Panc1 (cell line): ENCODE data around the gene RAB27B.

Source experiments
- POLR2AphosphoS5 ChIP-seq: IDR thresholded peaks from 2 replicates; pipeline ENCODE4 v1.6.1; 2012; ENCODE audit warnings: mild to moderate bottlenecking, low read depth, low read length, moderate library complexity
- SIN3A ChIP-seq: IDR thresholded peaks from 2 replicates; pipeline ENCODE4 v1.6.1; 2012; ENCODE audit warnings: low read depth, mild to moderate bottlenecking, low read length, moderate library complexity, borderline replicate concordance; ENCODE audit not compliant: insufficient read depth
- TF ChIP-seq, protein P1 (sequence below): fragments of 450-650 bp; IDR thresholded peaks from 2 replicates; pipeline ENCODE4 v1.5.1; 2017; ENCODE audit warnings: mild to moderate bottlenecking
- TF ChIP-seq, protein P2 (sequence below), 2 experiments: IDR thresholded peaks; 2 replicates each; pipeline ENCODE4 v1.6.1; 2011 to 2012; ENCODE audit warnings: low read depth in 2 of 2, control low read depth in 1 of 2, low read length in 1 of 2, mild to moderate bottlenecking in 1 of 2, moderate library complexity in 1 of 2; ENCODE audit not compliant: insufficient read depth in 1 of 2

- TF ChIP-seq, protein P1, sequence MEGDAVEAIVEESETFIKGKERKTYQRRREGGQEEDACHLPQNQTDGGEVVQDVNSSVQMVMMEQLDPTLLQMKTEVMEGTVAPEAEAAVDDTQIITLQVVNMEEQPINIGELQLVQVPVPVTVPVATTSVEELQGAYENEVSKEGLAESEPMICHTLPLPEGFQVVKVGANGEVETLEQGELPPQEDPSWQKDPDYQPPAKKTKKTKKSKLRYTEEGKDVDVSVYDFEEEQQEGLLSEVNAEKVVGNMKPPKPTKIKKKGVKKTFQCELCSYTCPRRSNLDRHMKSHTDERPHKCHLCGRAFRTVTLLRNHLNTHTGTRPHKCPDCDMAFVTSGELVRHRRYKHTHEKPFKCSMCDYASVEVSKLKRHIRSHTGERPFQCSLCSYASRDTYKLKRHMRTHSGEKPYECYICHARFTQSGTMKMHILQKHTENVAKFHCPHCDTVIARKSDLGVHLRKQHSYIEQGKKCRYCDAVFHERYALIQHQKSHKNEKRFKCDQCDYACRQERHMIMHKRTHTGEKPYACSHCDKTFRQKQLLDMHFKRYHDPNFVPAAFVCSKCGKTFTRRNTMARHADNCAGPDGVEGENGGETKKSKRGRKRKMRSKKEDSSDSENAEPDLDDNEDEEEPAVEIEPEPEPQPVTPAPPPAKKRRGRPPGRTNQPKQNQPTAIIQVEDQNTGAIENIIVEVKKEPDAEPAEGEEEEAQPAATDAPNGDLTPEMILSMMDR, result no peak
- TF ChIP-seq POLR2AphosphoS5 (no peak), SIN3A (no peak)
- TF ChIP-seq, protein P2, sequence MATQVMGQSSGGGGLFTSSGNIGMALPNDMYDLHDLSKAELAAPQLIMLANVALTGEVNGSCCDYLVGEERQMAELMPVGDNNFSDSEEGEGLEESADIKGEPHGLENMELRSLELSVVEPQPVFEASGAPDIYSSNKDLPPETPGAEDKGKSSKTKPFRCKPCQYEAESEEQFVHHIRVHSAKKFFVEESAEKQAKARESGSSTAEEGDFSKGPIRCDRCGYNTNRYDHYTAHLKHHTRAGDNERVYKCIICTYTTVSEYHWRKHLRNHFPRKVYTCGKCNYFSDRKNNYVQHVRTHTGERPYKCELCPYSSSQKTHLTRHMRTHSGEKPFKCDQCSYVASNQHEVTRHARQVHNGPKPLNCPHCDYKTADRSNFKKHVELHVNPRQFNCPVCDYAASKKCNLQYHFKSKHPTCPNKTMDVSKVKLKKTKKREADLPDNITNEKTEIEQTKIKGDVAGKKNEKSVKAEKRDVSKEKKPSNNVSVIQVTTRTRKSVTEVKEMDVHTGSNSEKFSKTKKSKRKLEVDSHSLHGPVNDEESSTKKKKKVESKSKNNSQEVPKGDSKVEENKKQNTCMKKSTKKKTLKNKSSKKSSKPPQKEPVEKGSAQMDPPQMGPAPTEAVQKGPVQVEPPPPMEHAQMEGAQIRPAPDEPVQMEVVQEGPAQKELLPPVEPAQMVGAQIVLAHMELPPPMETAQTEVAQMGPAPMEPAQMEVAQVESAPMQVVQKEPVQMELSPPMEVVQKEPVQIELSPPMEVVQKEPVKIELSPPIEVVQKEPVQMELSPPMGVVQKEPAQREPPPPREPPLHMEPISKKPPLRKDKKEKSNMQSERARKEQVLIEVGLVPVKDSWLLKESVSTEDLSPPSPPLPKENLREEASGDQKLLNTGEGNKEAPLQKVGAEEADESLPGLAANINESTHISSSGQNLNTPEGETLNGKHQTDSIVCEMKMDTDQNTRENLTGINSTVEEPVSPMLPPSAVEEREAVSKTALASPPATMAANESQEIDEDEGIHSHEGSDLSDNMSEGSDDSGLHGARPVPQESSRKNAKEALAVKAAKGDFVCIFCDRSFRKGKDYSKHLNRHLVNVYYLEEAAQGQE (IDR thresholded peaks at IDR 0.05; ENCODE audit: insufficient read depth in 1 of 2, low read depth in 2 of 2, low read length in 1 of 2), result no peak
Observed at GRCh38 chr18:54916507-54916906, 88.2 kb downstream of the RAB27B start.
